ENCODE data around the gene NCSTN.

The NCSTN gene

DNA sequence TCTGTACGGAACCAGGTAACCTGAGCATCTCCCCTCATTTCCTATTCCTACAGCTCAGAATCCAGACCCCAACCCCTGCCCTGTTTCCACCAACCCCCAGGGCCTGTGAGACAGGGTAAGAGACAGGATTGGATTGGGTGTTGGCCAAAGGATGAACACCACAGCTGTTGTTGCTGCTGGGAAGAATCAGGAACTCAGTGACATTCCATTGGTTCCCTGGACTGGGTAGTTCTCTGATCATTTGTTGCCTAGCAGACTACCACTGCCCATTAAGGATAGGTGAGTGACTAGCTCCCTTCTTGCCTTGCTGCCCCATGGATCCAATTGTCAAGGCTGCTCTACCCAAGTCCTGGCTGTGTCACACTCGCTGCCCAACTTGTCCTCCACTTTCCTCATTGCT lies 10.0 kb downstream of the NCSTN start:
- Histone ChIP-seq H3K4me1 (no peaks in the 10 kb centered on the region), H3K9me3 (ENCODE audit: control insufficient read depth, low read length) (no peaks in the 10 kb centered on the region), H3K27me3 (ENCODE audit: control insufficient read depth, insufficient read depth, low read length) (no peaks in the 10 kb centered on the region), H3K36me3 (ENCODE audit: control insufficient read depth, insufficient read depth, low read length) (no peaks in the 10 kb centered on the region), H3K27ac (no peak overlapping the region), H2AFZ (no peak overlapping the region), H3K9ac (no peak overlapping the region), H3K4me2 (ENCODE audit: low read length) (no peak overlapping the region), H3K79me2 (no peaks in the 10 kb centered on the region), H3K4me3 (ENCODE audit: low read depth, low read length) (no peak overlapping the region)
- TF ChIP-seq, protein P1, sequence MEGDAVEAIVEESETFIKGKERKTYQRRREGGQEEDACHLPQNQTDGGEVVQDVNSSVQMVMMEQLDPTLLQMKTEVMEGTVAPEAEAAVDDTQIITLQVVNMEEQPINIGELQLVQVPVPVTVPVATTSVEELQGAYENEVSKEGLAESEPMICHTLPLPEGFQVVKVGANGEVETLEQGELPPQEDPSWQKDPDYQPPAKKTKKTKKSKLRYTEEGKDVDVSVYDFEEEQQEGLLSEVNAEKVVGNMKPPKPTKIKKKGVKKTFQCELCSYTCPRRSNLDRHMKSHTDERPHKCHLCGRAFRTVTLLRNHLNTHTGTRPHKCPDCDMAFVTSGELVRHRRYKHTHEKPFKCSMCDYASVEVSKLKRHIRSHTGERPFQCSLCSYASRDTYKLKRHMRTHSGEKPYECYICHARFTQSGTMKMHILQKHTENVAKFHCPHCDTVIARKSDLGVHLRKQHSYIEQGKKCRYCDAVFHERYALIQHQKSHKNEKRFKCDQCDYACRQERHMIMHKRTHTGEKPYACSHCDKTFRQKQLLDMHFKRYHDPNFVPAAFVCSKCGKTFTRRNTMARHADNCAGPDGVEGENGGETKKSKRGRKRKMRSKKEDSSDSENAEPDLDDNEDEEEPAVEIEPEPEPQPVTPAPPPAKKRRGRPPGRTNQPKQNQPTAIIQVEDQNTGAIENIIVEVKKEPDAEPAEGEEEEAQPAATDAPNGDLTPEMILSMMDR (IDR thresholded peaks at IDR 0.05), result no peak

DNA sequence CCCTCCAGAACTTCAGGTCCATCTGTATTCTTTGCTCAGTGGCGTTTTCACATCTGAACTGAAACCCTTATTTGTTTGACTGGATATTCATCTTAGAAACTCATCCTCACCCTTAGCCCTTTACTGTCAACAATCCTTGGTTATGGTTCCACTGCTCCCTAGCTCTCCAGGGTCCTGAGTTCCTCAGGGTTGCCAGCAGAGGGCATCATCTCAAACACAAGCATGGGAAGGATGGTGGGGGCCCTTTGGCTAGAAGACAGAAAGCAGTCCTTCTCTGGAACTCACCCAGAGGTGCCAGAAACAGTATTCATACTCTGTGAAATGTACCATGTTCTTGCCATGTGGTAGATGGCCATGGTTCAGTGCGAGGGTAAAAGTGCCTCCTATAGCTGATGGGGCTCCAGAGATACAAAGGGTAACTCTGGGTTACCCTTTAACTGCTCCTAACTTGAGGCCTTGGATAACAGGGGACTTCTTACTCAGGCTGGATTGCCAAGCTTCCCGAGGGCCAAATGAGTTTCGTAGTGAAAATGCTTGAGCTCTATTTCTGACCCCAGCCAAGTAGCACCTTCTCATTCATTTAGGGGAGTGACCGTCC lies 11.3 kb downstream of the NCSTN start:
- TF ChIP-seq, protein P1 (IDR thresholded peaks at IDR 0.05), result no peak
- H3K27me3 ChIP-seq (ENCODE audit: control insufficient read depth, insufficient read depth, low read length), result no peaks in the 10 kb centered on the region
- H3K27ac ChIP-seq, result no peak overlapping the region
- no peaks in the 10 kb centered on the region for H3K9me3 ChIP-seq (ENCODE audit: control insufficient read depth, low read length)
- no peak overlapping the region for H3K4me3 ChIP-seq (ENCODE audit: low read depth, low read length)
- H2AFZ ChIP-seq, result no peak overlapping the region
- H3K9ac ChIP-seq, result no peak overlapping the region
- H3K79me2 ChIP-seq, result no peaks in the 10 kb centered on the region
- H3K36me3 ChIP-seq (ENCODE audit: control insufficient read depth, insufficient read depth, low read length), result no peaks in the 10 kb centered on the region
- no peak overlapping the region for H3K4me2 ChIP-seq (ENCODE audit: low read length)
- no peaks in the 10 kb centered on the region for H3K4me1 ChIP-seq

DNA sequence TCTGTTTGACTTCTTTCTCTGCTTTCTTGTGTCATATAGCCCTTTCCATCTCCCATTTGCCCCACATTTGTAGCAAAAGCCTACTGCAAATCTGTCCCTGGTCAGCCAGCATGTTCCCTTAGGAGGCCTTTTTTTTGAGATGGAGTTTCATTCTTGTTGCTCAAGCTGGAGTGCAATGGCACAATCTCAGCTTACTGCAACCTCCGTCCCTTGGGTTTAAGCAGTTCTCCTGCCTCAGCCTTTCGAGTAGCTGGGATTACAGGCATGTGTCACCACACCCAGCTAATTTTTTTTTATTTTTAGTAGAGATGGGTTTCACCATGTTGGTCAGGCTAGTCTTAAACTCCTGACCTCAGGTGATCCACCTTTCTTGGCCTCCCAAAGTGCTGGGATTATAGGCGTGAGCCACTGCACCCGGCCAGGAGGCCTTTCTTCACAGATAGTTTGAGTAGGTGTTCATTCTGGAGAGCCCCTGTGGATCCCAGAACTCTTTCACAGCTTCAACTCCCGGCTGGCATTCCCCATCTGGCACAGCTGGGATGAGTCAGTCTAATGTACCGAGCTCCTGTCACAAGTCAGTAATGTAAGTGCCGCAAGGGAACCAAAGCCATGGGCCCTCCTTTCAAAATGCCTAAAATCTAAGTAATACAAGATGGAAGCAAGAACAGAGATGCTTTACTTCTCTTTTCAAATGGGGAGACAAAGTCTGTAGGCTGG lies 14.3 kb downstream of the NCSTN start:
- H3K36me3 ChIP-seq (ENCODE audit: control insufficient read depth, insufficient read depth, low read length), result no peaks in the 10 kb centered on the region
- H3K4me1 ChIP-seq, result no peaks in the 10 kb centered on the region
- no peak overlapping the region for H3K4me3 ChIP-seq (ENCODE audit: low read depth, low read length)
- TF ChIP-seq, protein P1 (IDR thresholded peaks at IDR 0.05), result no peak
- H2AFZ ChIP-seq, result no peak overlapping the region
- H3K9ac ChIP-seq, result no peak overlapping the region
- no peak overlapping the region for H3K4me2 ChIP-seq (ENCODE audit: low read length)
- no peaks in the 10 kb centered on the region for H3K9me3 ChIP-seq (ENCODE audit: control insufficient read depth, low read length)
- no peaks in the 10 kb centered on the region for H3K27me3 ChIP-seq (ENCODE audit: control insufficient read depth, insufficient read depth, low read length)
- no peak overlapping the region for H3K27ac ChIP-seq
- no peaks in the 10 kb centered on the region for H3K79me2 ChIP-seq

DNA sequence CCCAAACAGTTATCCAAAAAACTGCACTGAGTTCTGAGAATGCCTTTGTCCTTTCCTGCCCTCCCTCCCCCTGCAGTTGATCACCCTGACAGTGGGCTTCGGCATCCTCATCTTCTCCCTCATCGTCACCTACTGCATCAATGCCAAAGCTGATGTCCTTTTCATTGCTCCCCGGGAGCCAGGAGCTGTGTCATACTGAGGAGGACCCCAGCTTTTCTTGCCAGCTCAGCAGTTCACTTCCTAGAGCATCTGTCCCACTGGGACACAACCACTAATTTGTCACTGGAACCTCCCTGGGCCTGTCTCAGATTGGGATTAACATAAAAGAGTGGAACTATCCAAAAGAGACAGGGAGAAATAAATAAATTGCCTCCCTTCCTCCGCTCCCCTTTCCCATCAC lies 14.9 kb downstream of the NCSTN start:
- Histone ChIP-seq H3K36me3 (ENCODE audit: control insufficient read depth, insufficient read depth, low read length) (no peaks in the 10 kb centered on the region), H3K79me2 (no peaks in the 10 kb centered on the region), H3K4me2 (ENCODE audit: low read length) (no peak overlapping the region), H3K4me3 (ENCODE audit: low read depth, low read length) (no peak overlapping the region), H3K9me3 (ENCODE audit: control insufficient read depth, low read length) (no peaks in the 10 kb centered on the region), H3K4me1 (no peaks in the 10 kb centered on the region), H3K27ac (no peak overlapping the region), H3K27me3 (ENCODE audit: control insufficient read depth, insufficient read depth, low read length) (no peaks in the 10 kb centered on the region), H2AFZ (no peak overlapping the region), H3K9ac (no peak overlapping the region)
- TF ChIP-seq, protein P1 (IDR thresholded peaks at IDR 0.05), result no peak
